Bone marrow (tissue), 2 donors: Measurements from ENCODE around the gene DCTN3.

ENCODE experiments used
- DNase-seq, 2 donors: peaks; one replicate each; lab custom pipeline; 2025; lab: John Stamatoyannopoulos, UW

Gene DCTN3

DNA sequence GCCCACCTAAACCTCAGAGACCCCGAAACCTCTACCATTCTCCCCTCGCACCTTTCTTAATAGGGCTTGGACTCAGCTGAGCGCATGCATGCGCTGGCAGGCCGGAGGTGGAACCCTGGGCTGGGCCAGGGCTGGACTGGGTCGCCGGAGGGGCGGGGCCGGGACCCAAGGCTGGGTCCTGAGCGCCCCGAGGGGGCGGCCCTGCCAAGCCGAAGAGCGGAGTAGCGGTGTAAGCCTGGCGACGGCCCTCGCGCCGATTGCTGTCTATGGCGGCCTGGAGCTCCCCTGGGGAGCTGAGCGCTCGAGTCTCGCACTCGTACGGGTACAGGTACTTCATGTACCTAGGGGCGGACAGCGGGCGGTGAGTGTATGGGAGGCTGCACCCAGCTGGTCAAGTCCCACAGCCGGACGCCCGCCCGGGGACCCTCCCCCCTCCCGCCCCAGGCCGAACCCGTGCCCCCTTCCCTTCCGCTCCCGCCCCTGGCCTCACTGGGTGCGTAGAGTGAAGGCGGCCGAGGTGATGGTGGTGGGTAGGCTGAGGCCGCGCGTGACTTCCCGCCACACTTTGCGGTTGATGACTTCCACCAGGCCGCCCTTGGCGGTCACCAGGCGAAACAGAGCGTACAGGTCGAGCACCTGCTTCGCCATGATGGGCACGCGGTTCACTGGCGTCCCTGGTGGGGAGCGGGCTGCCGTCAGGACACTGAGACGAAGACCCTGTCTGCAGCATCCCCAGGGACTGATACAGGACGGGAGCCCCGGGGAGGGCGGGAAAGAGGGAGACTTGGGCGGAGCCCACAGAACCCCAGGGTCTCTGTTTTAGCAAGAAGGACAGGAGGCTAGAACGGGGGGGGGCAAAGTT, 3.3 kb upstream of the DCTN3 start:
- no peak for DNase-seq

DNA sequence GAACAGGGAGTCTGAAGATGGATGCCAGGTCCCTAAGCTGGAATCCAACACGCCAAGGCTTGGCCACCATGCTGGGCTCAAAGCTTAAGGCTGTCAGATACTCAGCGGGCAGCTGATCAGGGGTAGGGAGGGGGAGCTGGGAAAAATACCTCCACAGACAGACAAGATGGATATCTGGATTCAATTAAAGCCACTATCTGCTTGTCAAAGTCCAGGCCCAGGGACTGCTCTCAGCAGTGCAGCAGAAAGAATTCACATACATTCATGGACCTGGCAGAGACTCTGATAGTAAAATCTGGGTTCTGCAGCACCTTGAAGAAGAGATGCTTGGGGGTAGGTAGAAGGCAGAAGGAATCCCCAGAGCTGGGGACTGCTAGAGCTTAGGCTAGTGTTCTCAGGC, 5.2 kb downstream of the DCTN3 start:
- DNase-seq: no peak

DNA sequence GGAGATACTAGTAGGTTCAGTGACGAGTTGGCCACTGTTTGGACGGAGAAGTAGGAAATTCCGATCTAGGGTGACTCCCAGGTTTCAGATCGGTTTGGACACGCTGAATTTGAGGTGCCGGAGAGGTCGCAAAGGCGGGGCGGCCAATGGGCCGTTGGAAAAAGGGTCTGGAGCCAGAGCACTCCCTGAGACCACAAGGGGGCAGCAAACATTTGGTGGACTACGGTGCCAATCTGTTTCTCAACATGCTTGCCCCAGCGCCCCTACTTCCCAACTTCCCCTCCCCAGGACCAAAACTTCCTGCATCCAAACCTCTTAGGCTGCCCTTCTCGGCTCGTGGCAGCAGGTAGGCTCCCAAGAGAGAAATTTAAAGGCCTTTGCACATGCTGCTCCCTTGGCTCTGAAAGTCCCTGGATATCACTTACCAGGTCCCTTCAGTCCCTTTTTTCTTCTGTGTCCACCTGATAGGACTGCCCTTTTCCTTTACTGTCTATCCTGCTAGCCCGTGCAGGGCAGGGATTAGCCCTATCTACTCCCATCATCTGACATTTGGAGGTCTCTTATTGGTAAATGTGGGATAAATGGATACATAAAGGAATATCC, 7.4 kb downstream of the DCTN3 start:
- DNase-seq: peak; percentile 34 to 61

DNA sequence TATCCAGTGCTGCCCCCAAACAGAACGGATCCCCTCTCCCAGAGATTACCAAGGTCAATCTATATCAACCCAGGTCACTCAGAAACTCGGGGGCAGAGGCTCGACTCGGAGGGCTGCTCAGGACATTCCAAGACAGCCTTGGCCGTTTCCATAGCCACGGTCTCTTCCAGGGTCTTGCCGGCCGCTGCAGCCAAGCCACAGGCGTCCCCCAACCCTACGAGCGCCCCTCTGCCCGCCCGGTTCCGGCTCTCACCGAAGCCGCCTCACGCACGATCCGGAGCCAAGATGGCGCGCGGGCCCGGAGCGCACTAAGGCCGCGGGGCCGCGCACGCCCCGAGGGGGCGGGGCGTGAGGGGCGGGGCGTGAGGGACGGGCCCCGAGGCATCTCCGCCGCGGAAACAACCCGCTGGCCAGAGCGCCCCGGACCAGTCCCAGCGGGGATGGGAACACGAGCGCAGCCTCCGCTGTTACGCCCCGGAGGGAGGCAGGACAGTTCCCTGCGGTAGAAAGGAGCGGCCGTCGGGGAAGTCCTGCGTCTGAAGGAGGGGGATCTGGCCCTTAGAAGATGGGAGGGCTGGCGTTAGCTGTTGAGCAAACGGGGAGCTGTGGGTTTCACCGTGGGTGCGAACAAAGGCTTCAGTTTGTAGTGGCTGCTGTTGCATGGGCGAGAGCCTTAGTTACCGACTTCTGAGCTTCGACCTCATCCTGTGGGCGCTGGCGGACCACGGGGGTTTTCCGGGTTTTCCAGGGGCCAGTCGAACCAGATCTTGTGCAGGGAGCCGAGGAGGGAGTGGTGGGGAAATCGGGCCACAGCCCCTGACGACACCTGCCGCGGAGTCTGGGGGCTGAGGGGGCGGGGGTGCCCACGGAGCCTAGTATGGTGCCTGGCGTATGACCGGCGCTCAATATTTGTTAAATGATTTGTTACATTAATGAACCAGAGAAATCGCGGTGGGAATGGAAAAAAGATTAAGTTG, 8.2 kb downstream of the DCTN3 start, which contains the start of gene RPP25L:
TSS of gene RPP25L (minus strand) at position 287 of the 977 bp plus-strand sequence. CDS start 801 bp downstream, outside the sequence.
- DNase-seq: peak in 1 of 2 donors; percentile 66

DNA sequence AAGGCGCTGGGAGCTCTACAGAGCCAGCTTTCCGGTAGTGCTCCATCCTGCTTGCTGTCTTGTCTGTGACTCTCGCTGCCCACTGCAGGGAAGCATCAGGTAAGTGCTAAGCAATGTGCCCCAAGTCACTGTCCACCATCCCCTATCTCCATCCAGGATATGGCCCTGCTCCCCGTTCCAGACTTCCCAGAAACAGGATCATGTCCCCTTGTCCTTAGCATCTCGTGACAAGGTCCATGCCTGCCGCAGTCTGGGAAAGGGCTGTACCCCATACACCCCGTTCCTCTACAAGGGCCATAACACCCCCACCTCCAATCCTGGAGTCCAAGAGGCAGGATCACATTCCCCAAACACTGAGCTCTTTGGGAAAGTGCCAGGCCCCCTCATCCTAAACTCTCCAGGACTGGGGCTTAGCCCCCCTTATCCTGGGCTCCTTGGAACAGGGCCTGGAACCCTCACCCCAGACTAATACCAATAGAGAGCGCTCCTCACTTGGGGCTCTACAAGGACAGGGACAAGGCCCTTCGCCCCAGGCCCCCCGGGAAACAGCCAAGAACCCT, 9.0 kb downstream of the DCTN3 start:
- DNase-seq: no peak

DNA sequence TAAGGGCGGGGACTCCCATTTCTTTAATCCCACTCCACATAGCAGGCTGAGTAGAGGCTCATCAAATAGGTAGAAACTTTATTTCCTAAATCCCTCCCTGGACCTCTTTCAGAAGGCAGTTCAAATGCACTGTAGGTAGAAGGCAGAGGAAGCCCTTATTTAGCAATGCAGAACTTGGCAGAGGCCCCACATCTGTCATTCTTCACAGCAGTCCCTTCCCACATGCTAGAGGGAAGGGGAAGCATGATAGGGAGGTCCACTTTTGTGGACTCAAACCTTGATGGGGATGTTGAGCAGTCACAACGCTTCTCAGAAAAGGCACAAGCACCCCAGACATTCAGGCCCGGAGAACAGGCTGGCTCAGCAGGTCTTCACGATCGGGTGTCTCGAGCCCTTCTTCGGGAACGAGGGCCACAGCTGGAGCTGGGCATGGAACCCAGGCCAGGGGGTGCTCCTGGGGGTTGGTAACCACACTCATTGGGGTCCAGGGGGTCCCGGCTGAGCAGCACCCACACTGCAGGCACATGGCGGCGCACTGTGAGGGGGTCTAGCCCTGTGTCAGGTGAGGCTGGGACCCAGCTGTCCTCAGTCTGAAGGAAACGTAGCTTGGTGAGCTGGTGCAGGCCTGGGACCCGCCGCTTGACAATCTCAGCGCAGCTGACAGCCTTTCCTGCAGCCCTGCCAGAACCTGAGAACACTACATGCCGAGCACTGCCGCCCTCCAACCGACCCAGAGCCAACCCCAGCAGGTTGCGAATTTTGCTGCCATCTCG, 9.7 kb downstream of the DCTN3 start:
- no peak for DNase-seq

DNA sequence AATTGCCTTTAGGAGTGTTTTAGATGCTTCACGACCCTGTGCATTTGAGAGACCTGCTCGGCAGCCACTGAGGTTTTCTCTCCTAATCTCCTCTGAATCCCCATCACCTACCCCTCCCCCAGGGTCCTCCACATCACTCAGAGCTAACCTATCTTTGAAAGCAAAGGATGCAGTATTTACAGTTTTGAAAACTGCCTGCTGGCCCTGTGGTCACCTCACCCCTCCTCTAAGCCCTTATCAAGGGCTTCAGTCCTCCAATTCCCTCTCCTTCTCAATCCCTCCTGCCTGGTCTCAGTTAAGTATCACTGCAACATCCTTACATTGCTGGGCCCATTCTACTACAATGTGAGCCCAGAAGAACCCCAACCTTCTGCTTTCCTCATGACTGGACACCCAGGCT, 13.0 kb downstream of the DCTN3 start:
- no peak for DNase-seq

DNA sequence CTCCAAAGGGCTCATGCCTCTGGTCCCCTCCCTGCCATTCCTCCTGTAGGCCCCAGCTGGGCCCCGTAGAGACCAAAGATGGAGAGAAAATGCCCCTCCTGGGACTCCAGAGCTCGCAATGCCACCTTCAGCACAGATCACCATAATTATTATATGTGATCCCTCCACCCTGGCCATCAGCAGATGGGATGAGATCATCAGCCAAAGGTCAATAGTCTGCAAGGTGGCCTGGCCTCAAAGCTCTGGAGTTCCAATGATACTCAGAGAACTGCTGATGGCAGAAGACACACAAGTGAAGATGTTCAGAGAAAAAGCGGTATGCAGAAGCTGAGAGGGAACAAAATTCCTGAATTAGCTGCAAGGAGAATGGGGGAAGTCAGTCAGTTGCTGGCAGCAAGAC, 13.4 kb downstream of the DCTN3 start:
- DNase-seq: no peak

DNA sequence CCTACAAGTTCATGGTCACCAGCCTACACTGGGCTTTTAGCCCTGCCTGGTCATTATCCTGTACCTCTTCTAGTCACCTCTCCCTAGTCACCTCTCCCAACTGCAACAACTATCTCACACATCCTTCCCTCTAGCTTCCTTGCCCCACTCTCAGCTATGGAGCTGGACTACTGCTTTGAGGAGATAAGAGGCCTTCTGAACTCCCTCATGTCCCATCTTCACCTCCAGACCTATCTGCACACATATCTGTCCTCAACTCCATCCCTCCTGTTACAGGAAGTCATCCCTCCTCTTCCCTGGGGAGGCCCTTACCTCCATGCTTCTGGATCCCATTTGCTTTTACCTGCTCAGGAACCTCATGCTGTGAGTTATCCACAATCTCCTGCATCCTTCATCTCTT, 14.1 kb downstream of the DCTN3 start:
- DNase-seq: no peak

DNA sequence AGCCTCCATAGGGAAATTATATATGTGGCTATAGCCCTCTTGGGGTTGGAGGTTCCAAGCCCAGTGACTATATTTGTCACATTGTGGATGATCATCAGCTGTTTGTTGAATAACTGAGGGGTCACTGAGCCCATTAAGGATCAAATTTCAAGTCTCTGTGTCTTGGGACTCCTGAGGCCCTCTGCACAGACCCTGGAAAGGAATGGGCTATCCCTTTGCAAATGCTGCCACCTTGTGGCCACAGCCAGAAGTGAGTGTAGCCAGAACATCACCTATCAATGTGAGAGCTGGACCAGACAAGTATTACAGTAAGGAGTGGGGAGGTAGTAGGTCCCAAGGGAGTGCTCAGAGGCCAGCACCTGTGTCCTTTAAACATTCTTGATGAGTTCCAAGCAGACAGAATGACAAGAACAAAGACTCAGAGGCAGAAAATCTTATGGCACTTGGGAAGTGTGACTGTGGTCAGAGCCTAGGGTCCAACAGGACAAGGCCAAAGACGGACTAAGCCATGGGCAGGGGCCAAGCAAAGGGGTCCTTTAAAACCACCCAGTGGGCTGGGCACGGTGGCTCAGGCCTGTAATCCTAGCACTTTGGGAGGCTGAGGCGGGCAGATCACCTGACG, 16.6 kb downstream of the DCTN3 start:
- peak; percentile 41 to 54 for DNase-seq

DNA sequence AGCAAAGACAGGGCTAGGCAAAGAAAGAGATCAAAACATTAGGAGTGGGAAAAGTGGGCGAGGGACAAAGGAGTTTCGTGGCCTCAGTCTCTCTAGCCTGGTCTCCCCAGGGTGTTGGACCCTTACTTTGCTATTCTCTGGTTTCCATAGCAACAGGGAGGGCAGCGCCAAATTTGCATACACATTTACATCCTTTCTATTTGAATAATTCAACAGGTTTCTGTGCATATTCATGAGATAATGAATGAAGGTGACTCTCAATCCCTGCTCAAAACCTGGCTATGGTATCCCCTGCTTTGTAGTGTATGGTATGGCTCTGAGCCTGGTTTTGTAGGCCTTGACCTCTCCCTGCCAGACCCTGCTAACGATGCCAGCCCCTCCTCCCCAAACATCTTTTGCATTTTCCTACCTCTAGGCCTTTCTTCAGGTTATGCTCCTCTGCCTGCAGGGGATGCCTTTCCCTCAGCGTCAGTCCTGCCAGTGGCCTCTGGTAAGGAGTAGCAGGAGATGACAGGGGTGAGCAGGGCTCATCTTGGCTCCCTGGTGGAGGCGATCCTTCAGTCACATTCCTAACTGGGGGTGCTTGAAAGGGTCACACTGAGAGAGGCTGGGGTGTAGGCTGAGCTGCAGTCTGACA, 18.2 kb downstream of the DCTN3 start:
- DNase-seq: no peak

DNA sequence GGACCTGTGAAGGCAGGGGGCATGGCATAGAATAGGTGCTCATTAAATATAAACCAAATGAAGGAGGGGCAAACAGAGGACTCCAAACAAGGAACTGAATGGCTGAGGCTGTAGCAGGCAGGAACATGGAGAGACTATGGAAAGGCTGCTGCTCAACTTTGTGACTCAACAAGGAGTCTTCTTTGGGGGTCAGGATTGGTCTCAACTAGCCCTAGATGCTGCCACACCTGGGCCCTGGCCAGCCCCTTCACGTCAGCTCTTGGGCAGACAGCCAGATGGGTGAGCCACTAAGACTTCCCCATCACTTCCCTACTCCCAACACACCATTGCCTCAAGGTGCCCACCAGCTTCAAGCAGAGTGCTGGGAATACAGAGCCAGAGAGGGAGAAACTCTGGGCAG, 19.4 kb downstream of the DCTN3 start:
- DNase-seq: no peak

DNA sequence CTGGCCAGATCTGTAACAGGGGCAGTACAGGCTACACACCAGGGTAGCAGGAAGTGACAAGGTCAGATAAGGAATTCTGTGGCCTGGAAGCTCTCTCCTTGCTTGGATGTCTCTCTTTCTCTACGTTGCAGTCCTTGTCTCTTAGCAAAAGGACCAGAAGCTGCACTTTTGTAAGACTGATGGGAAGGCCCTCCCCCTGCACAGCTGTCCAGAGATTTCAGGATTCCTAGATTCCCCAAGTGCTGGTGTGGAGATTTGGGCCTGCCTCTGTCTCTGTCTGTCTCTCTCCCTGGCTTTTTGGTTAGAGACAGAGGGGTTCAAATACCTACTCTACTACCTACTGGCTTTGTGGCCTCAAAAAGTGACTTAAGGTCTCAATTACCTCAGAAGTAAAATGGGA, 20.7 kb downstream of the DCTN3 start:
- DNase-seq: no peak

DNA sequence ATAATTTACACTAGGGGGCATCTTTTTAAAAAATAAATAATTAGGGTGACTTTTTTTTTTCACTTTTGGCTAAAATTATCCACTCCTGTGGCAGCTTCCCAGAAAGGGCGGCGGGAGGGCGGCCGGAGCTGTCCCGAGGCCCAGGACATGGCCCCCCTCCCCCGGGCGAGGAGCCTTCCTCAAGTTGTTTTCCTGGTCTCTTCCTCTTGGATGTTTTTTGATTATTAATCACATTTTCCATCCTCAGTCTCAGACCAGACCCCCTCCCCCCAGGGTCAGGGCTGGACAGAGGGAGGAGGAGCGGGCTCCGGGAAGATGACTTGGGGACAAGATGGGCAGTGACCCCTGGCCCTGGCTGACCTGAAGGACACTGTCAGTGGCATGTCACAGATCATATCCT, 26.1 kb downstream of the DCTN3 start:
- DNase-seq: no peak

DNA sequence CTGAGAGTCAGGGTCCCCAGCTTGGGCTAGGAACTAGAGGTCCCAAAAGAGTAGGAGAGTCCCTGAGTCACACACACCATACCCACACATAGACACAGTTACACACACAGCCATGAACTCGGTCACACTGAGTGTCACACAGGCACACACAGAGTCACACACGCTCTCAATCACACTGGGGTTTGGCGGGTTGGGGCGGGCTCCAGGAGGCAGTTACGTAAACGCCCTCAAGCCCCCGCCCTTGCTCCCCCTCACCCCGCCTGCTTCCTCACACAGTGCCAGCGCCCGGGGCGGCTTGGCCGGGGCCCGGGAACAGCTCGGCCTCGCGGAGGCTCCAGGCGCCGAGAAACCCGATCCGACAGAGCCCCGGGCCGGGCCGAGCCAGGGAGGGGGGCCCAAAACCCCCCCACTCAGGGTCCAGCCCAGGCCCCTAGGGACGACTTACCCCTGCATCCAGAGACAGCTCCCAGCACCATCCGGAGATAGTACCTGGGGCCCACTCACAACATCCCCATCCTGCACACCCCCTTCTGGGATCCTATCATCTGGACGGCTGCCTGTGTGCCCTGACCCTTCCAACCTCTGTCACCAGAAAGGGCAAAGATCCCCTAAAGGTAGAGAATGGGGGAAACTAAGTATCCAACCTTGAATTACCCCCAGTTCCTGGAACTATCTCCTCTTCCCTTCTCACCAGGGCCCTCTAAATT, 27.2 kb downstream of the DCTN3 start:
- no peak for DNase-seq

DNA sequence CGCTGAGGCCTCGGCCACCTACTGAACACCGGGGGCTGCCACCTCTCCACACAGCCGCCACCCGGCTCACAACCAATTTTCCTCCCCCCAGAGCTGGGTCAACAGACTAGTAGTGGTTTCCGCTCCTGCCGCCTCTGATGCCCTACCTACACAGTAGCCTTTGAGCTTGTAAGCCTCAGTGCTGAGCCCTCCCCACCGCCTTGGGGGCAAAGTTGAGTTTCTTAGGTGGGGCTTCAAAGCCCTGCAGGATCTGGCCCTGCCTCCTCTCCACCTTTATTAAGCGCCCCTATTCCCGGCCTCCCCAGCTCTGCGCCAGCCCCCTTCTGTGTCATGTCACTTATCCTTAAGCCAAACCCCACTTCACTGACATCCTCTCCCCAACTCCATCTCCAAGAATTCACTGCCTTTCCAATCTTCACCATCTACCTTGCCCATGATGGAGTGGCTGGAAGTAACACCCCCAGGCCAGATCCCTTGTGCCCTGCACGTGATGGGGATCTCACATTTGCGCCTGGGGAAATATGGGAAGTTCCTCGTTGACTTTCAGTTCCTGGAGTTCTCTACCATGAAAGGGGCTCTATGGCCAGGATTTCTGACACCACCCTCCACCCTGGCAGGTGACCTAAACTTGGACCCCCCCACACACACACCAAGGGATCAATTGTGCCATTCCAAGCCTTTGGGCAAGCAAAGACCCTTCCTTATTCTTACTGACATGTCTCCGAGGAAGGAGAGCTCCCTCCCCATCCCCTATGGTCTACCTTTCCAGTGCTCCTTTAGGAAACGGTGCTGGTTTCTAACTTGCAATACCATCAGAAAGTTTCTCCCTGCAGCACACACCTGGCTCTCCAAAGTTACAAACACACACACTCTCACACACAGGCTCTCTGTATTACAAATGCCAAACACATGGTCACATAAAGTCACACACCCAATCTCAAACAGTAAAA, 28.1 kb downstream of the DCTN3 start:
- DNase-seq: no peak

DNA sequence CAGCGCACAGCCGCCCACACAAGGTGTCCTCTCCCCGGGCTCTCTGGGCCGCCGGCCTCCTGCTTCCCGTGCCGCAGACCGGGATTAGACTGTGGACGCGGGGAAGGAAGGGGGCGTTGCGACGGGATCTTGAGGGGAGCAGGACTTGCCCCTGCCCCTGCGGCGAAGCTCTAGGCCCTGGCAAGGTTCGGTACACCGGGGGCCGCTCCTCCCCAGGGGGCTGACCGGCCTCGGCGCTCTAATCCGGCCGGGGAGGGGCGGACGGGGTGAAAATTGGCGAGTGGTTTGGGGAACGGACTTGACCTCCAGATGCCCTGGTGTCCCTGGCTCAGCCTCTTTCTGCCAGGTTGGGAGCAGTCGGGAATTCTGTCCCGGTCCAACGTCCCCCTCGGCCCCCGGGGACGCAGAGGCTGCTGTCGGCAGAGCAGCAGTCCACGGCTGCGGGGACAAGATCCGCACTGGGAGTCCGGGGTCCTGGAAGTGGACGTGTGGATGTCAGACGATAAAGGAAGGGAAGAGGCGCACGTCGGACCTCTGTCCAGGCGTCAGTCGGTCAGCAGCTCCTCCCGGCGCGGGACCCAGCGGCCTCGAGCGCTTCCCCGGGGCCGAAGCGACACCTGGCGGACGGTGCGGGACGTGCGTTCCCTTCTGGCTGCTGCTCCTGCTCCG, 28.9 kb downstream of the DCTN3 start:
- peak; percentile 31 to 51 for DNase-seq
